ENCODE measurements around the gene NDRG3.

DNA sequence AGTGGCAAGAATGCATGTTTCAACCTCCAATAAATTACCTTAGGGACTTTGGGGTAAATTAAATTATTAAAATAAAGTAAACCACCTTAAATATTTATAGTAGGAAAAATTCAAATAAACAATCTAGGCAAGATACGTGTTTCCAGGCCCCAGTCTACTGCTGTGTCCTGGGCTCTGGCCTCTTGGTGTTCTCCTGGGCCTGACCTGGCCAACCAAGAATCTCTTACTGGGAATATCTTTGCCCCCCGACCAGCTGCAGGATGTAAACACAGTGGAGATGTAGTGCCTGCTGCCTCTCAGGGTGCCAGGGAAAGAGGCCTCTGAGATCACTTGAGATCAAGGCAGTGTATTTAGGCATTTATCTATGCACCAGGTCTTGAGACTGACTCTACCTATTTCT lies 39.4 kb upstream of the NDRG3 start:
- no peak for TF ChIP-seq GATA3 (IDR thresholded peaks at IDR 0.05; ENCODE audit: low read depth, low read length)
- no peak for TF ChIP-seq GATA2 (IDR thresholded peaks at IDR 0.05; ENCODE audit: low read depth, low read length)

Data from SH-SY5Y (cell line).